ENCODE results near the gene SP6. TPM values are rescaled to one million over a fixed set of nuclear protein-coding genes. Genes with fewer than 3 reads are reported as not detected.

Gene SP6
- total RNA-seq, 4 donors from 2014 or later = 0.56 to 5.9 (median 0.96) TPM

GRCh38 chr17:47808036-47808829 is 42.7 kb downstream of the SP6 start:
- H3K9me3 ChIP-seq = no peaks in the 10 kb centered on the region
- no peak overlapping the region for H3K4me3 ChIP-seq (replicated peaks in 1 of 3)
- intact Hi-C loops (cut with DNase I) = loop anchor here (10.0 kb wide), 1 partner anchor 143 kb away; no protein-coding TSS in a partner anchor
- H3K4me1 ChIP-seq = peaks cover 13 to 31% of the 10 kb centered on the region in 2 donors
- H3K36me3 ChIP-seq = peaks cover 16 to 23% of the 10 kb centered on the region in 2 donors
- 87 to 90% methylated on average over 15 of the region's 20 CpGs for WGBS, 2 donors
- no peak overlapping the region for H3K27ac ChIP-seq
- TF ChIP-seq CTCF (IDR thresholded peaks at IDR 0.05) (no peak), POLR2A (IDR thresholded peaks at IDR 0.05) (no peak)
- H3K27me3 ChIP-seq = no peaks in the 10 kb centered on the region
- DNase-seq = no peak

- H3K36me3 ChIP-seq = peaks cover 16 to 23% of the 10 kb centered on the region in 2 donors
- H3K27me3 ChIP-seq = no peaks in the 10 kb centered on the region
- TF ChIP-seq CTCF (IDR thresholded peaks at IDR 0.05) = no peak
- no peak for TF ChIP-seq POLR2A (IDR thresholded peaks at IDR 0.05)
- no peak overlapping the region for H3K4me3 ChIP-seq (replicated peaks in 1 of 3)
- H3K9me3 ChIP-seq = no peaks in the 10 kb centered on the region
- 81 to 88% methylated on average over 11 of the region's 11 CpGs for WGBS, 2 donors
- H3K27ac ChIP-seq = no peak overlapping the region
- intact Hi-C loops (cut with DNase I) = loop anchor here (10.0 kb wide), 1 partner anchor 143 kb away; no protein-coding TSS in a partner anchor
- peaks cover 13 to 29% of the 10 kb centered on the region in 2 donors for H3K4me1 ChIP-seq
- no peak for DNase-seq
These were observed 43.5 kb downstream of the SP6 start for GRCh38 chr17:47807421-47807820.

GRCh38 chr17:47806913-47807255 is 44.1 kb downstream of the SP6 start:
- DNase-seq = no peak
- intact Hi-C loops (cut with DNase I) = loop anchor here (10.0 kb wide), 1 partner anchor 142 kb away; no protein-coding TSS in a partner anchor
- Histone ChIP-seq H3K9me3 (no peaks in the 10 kb centered on the region), H3K4me1 (peaks cover 13 to 24% of the 10 kb centered on the region in 2 donors), H3K36me3 (peaks cover 16 to 23% of the 10 kb centered on the region in 2 donors), H3K27me3 (no peaks in the 10 kb centered on the region), H3K27ac (no peak overlapping the region), H3K4me3 (replicated peaks in 1 of 3) (no peak overlapping the region)
- WGBS, 2 donors = 93 to 95% methylated on average over 9 of the region's 9 CpGs
- TF ChIP-seq CTCF (IDR thresholded peaks at IDR 0.05) (no peak), POLR2A (IDR thresholded peaks at IDR 0.05) (no peak)

- Histone ChIP-seq H3K4me3 (replicated peaks in 1 of 3) (no peak overlapping the region), H3K4me1 (peaks cover 11 to 19% of the 10 kb centered on the region in 2 donors), H3K27me3 (no peaks in the 10 kb centered on the region), H3K27ac (no peak overlapping the region), H3K9me3 (no peaks in the 10 kb centered on the region), H3K36me3 (peaks cover 16 to 23% of the 10 kb centered on the region in 2 donors)
- TF ChIP-seq POLR2A (IDR thresholded peaks at IDR 0.05) (no peak), CTCF (IDR thresholded peaks at IDR 0.05) (no peak)
- intact Hi-C loops (cut with DNase I) = loop anchor here (10.0 kb wide), 1 partner anchor 141 kb away; no protein-coding TSS in a partner anchor
- DNase-seq = no peak
- 84 to 85% methylated on average over 14 to 16 of the region's 16 CpGs for WGBS, 2 donors
These were observed 44.7 kb downstream of the SP6 start for GRCh38 chr17:47806026-47806912.

Measured in thyroid gland (tissue), 4 donors.